Measurements from ENCODE around the gene KPNA1.

DNA sequence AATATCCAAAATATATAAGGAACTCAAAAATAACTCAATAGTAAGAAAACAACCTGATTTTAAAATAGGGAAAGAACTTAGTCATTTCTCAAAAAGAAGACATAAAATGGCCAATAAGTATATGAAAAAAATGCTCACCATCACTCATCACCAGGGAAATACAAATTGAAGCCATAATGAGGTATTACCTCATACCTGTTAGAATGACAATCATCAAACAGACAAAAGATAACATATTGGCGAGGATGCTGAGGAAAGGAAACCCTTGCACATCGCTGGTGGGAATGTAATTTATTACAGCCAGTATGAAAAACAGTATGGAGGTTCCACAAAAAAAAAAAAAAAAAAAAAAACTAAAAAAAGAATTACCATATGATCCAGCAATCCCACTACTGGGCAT, 38.2 kb downstream of the KPNA1 start:
- TF ChIP-seq POLR2A (IDR thresholded peaks at IDR 0.05; ENCODE audit: low read length), result no peak
- TF ChIP-seq GATA1 (IDR thresholded peaks at IDR 0.05; ENCODE audit: low read depth, low read length), result no peak
